Frontal cortex (tissue), 4 donors: ENCODE results near the gene AKAP8. TPM values are rescaled to one million over a fixed set of nuclear protein-coding genes. Genes with fewer than 3 reads are reported as not detected.
"Not testable (repeated sequence)": the region's sequence is repeated elsewhere in the genome, so short reads cannot be mapped to it uniquely, and the experiment has no call there.

Source experiments
- DNase-seq, 2 donors: peaks; one replicate each; pipeline ENCODE4 v3.0.0; 2012; ENCODE audit warnings: low spot score in 2 of 2
- FAIRE-seq: peaks from 2 replicates; lab custom pipeline; 2012; peaks lifted over from hg19 to GRCh38; lab: Jason Lieb, UNC
- total RNA-seq: library from RNA; depleted of rRNA; stranded (reverse); fragments of >200 nt; gene quantifications from one replicate; pipeline ENCODE4 v1.2.3, GENCODE V29; 2014
- donor health status: control.
- donor health status: control.
- donor health status: control.

The AKAP8 gene
- total RNA-seq, 1 donor from 2014 or later: 9.8 TPM

GRCh38 chr19:15404780-15405211 lies 25.2 kb upstream of the AKAP8 start:
- DNase-seq (no peak), FAIRE-seq (no peak)

GRCh38 chr19:15404097-15404779 lies 24.7 kb upstream of the AKAP8 start:
- no peak for FAIRE-seq
- DNase-seq: no peak

GRCh38 chr19:15403151-15403531 lies 23.6 kb upstream of the AKAP8 start:
- FAIRE-seq (no peak), DNase-seq (no peak)

GRCh38 chr19:15402411-15403150 lies 23.0 kb upstream of the AKAP8 start:
- FAIRE-seq (no peak), DNase-seq (no peak)

- no peak for FAIRE-seq
- DNase-seq: no peak
Observed at GRCh38 chr19:15401397-15401710, 21.8 kb upstream of the AKAP8 start.

GRCh38 chr19:15400521-15401396 lies 21.2 kb upstream of the AKAP8 start:
- DNase-seq (no peak), FAIRE-seq (no peak)

GRCh38 chr19:15399635-15400034 lies 20.0 kb upstream of the AKAP8 start:
- FAIRE-seq (no peak), DNase-seq (no peak)

GRCh38 chr19:15399234-15399515 lies 19.6 kb upstream of the AKAP8 start:
- no peak for FAIRE-seq
- DNase-seq: no peak

GRCh38 chr19:15398501-15399233 lies 19.1 kb upstream of the AKAP8 start:
- no peak for DNase-seq

GRCh38 chr19:15397782-15398181 lies 18.2 kb upstream of the AKAP8 start:
- DNase-seq (no peak), FAIRE-seq (no peak)

More at GRCh38 chr19:15398501-15399233, 19.1 kb upstream of the AKAP8 start:
- no peak for FAIRE-seq

- FAIRE-seq (no peak), DNase-seq (peak in 1 of 2 donors; percentile 5)
Observed at GRCh38 chr19:15397236-15397635, 17.6 kb upstream of the AKAP8 start.

- FAIRE-seq (no peak), DNase-seq (no peak)
Observed at GRCh38 chr19:15396436-15396835, 16.8 kb upstream of the AKAP8 start.

- not testable (repeated sequence) for DNase-seq, FAIRE-seq
Observed at GRCh38 chr19:15395251-15395650, 15.7 kb upstream of the AKAP8 start.

- no peak for FAIRE-seq
Observed at GRCh38 chr19:15394426-15394825, 14.8 kb upstream of the AKAP8 start.

GRCh38 chr19:15393963-15394362 lies 14.4 kb upstream of the AKAP8 start:
- FAIRE-seq (no peak), DNase-seq (no peak)

More at GRCh38 chr19:15394426-15394825, 14.8 kb upstream of the AKAP8 start:
- DNase-seq: no peak

- no peak for DNase-seq
Observed at GRCh38 chr19:15390814-15391213, 11.2 kb upstream of the AKAP8 start.

GRCh38 chr19:15381864-15382263 lies 2.3 kb upstream of the AKAP8 start:
- FAIRE-seq (no peak), DNase-seq (no peak)

More at GRCh38 chr19:15390814-15391213, 11.2 kb upstream of the AKAP8 start:
- FAIRE-seq: no peak

- DNase-seq (no peak), FAIRE-seq (no peak)
Observed at GRCh38 chr19:15381429-15381828, 1.8 kb upstream of the AKAP8 start.

GRCh38 chr19:15379999-15380647 lies 536 bp upstream of the AKAP8 start:
- no peak for DNase-seq
- FAIRE-seq: no peak
